ENCODE data around the gene VSIR.

VSIR gene

GRCh38 chr10:71763352-71764127 lies 9.8 kb downstream of the VSIR start:
- DNase-seq, result no peak

- no peak for DNase-seq
These were observed 11.0 kb downstream of the VSIR start for GRCh38 chr10:71762324-71762723.

DNA sequence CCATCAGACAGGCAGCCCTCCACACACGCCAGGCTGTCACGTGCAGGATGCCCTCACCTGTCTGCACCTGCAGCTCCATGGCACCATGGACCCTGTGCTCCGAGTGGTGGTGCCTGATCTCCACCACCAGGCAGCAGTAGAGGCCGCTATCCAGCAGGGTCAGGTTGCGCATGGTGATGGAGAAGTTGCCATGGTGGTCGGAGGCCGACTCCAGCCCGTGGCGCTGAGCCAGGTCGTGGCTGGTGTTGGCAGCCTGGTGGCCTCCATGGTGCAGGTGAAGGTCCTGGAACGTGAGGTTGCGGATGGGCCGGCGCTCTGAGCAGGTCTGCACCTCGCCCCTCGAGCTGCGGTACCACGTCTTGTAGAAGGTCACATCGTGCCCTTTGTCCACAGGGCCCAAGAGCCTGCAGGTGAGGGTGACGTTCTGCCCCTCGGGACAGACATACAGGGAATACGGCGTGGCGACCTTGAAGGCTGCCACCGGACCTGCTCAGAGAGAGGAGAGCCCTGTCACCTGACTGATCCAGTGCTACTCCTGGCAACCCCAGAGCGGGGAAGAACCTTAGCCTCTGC lies 11.7 kb downstream of the VSIR start:
- no peak for DNase-seq

GRCh38 chr10:71761105-71761511 lies 12.2 kb downstream of the VSIR start:
- no peak for DNase-seq

GRCh38 chr10:71757399-71757922 lies 15.9 kb downstream of the VSIR start:
- DNase-seq, result no peak

GRCh38 chr10:71756311-71757191 lies 16.8 kb downstream of the VSIR start:
- DNase-seq, result no peak

DNA sequence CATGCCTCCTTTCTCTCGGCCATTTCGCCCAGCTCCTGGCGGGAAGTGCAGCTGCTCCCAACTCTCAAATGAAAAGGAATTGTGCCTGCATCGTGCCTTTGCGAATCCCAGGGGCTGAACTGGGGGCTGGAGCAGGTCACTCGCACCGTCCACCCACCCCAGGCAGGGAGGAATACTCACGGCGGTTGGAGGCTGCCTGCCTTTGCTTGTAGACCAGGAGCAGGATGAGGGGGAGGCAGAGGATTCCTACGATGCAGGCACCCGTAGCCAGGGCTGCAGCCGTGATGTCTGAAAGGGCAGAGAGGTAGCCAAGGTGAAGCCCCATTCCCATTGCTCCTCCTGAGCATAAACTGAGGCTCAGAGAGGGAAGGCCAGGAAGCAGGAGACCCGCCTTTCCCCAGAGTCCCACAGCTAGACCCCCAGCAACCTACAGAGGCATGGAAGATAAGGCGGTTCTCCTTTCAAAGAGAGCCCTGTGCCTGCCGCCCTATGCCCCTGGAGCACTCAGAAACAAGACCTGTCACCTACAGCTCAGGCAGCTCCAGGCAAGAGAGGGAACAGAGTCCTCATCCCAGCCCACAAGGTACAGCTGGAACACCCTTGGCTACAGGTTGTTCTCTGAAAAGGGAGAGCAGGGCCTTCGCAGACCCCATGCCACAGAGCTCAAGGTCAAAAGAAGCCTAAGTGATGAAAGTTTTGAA lies 18.0 kb downstream of the VSIR start:
- no peak for DNase-seq

- no peak for DNase-seq
These were observed 18.8 kb downstream of the VSIR start for GRCh38 chr10:71754562-71754961.

- DNase-seq, result no peak
These were observed 19.3 kb downstream of the VSIR start for GRCh38 chr10:71753960-71754505.

GRCh38 chr10:71753091-71753959 lies 20.0 kb downstream of the VSIR start:
- DNase-seq, result no peak

DNA sequence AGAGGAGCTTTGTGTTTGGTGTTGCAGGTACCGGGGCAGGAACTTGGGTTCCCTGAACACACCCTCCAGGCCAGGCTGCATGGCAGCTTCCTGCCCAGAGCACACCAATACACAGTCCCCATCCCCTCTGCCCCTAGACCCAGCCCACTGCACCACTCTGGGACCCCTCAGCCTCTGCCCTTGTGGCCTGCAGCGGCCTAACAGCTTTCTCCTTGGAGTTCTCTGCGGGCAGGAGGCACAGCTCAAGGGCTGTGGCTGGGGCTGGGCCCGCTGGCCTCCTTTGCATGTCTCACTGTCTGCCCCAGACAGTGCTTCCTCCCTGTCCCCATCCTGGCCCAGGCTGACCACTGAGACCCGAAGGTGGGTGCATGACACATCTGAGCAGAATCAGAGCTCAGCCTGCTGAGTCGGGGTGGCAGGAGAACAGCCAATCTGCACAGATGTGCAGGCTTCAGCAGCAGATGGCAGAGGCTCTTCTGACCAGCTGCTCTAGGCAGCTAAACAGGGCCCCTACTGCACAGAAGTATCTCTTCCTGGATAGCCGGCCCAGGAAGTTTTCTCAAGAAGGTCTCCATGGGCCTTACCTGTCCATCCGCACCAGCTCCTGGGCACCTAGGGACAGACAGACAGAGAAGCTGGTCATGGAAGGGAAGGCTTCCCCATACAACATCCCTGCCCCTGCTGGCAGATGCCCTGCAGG lies 20.8 kb downstream of the VSIR start:
- no peak for DNase-seq

- no peak for DNase-seq
These were observed 21.6 kb downstream of the VSIR start for GRCh38 chr10:71751515-71752224.

- DNase-seq, result no peak
These were observed 22.3 kb downstream of the VSIR start for GRCh38 chr10:71750986-71751385.

GRCh38 chr10:71750124-71750841 lies 23.0 kb downstream of the VSIR start:
- DNase-seq, result peak; percentile 33

DNA sequence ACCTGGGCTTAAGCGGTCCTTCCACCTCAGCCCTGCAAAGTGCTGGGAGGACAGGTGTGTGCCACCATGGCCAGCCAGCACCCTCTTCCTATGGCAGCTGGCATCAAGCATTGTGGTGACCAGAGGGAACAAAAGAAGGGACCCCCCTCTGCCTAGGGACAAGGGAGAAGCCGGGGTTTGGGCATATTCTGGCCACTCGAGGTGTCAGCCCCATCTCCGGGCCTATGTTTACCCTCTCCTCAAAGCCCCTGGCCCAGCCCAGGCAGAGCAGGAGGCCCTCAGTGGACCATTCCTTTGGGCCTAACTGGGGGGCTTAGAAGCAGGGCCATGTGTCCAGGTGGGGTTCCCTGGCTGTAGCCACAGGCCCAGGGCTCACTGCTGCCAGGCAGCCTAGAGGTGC lies 23.9 kb downstream of the VSIR start:
- DNase-seq, result no peak

- no peak for DNase-seq
These were observed 24.6 kb downstream of the VSIR start for GRCh38 chr10:71748671-71749191.

DNA sequence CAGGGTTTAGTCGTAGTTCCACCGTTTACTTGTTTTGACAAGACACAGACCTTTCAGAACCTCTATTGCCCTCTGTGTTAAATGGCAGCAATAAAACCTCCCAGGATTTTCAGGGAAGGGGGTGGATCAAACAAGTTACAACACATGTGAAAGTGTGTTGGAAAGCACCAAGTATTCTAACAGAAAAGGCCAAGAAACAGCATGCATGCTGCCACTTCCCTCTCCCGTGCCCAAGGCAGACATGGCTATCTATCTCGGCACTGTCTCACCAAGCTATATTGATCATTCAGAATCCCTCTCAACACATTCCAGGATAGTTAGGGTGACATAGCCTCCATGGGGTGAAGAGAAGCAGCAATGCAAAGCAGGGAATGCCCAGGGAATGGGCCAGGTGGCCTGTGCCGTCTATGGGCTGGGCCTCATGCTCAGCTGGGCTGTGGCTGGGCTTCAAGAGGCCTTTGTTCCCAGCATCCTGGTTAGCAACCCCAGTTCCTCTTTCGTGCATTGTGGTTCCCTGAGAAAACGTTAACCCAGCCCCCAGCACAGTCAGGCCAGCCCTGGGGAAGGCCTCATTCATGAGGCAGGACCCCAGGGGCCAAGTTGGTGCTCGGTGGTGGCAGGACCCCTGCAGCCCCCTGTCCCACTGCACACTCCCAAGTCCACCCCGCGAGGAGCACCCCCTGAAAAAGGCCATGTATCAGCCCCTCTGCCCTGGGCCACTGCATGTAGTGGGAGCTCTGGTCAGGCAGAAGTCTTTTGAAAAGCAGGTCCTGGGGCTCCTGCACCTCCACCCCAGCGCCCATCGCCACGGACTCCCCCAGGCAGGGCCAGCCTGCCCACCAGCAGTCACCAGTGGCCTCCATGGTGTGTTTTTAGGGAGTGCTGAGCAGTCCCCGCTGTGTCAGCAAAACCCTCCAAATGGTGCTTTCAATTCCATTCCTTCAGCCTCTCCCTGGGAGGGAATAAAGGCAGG lies 25.5 kb downstream of the VSIR start:
- no peak for DNase-seq

DNA sequence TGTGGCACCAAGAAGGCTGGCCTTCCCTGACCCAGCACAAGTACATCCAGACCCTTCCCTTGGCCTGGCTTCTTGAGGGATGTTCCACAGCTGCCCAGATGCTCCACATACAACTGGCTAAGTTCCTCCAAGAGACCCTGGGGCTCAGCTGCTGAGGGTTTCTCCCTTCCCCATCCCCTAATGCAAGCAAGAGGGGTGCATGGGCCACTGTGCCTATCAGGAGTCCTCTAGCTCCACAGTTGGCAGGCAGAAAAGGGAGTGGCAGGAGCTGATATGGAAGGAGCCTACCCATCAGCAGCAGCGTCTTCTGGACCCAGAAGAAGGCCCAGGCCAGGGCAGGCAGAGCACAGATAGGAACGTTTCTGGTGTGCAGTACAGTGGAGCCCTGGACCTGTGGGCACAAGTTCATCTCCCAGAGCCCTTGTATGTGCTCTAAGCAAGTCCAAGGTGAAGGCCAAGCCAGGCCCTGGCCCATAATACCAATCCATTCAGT lies 26.2 kb downstream of the VSIR start:
- no peak for DNase-seq
